Stimulated activated naive CD4-positive, alpha-beta T cell treated with Interleukin-2 at 50 U/mL for 16 hours (primary cell): ENCODE data around the gene CDYL.
"Not testable (repeated sequence)": the region's sequence is repeated elsewhere in the genome, so short reads cannot be mapped to it uniquely, and the experiment has no call there.

Experiments used
- DNase-seq: peaks from one replicate; lab custom pipeline; 2025; lab: John Stamatoyannopoulos, UW

CDYL gene

DNA sequence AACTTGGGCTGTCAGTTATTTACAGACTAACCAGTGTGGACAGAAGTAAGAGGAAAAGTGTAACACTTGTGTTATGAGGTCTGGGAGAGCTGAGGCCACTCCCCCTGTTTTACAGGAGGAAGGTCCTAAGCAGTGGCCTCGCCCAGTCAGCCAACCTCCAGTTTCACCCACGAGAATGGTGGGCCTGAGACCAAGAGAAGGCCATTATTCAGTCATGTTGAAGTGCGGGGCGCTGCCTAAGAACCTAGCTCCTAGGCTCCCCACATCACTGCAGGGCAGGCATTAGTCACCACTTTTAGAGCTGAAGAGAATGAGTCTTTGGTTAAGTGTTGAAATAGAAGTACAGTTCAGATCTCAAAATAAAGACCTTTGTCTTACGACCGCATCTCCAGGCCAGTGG, 27.9 kb downstream of the CDYL start:
- DNase-seq: no peak

DNA sequence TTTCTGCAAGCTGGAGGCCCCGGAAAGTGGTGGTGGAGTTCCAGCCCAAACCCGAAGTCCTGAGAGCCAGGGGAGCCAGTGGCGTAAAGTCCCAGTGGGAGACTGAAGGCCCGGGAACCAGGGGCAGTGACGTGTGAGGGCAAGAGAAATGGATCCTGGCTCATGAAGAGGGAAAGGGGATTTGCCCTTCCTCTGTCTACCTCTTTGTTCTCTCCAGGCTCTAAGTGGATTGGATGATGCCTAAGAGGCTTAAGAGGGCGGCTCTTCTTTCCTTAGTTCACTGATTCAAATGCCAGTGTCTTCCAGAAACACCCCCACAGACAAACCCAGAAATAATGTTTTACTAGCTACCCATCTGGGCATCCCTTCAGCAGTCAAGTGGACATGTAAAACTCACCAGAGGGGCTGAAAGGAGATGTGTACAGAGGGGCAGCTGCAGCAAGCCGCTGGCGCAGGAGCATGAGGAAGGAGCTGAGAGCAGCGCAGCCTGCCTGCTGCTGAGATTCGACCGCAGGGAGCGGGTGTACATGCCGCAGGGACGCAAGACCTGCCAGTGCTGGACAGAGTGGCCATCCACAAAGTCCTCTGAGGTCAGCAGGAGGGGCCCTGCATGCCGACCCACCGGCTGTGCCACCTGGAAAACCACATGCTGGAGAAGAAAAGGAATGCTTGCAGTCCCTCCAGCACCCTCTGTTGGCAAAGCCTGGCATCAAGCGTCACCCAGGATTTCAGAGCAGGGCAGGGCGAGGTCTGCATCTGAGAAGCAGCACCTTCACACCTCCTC, 29.5 kb downstream of the CDYL start:
- no peak for DNase-seq

DNA sequence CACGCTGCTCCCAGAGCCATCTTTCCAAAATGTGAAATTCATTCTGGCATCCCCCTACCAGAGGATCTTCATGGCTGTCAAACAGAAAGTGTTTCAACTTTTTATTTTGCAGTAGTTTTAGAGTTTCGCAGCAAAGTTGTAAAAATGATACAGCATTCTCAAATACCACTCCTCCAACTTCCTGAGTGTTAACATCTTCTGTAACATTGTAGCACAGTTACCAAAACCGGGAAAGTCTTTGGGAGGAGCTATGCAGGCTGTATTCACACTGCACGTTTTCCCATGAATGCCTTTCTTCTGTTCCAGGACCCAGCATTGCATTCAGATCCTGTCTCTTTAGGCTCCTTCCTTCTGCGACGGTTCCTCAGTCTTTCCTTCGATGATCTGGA, 30.1 kb downstream of the CDYL start:
- DNase-seq: no peak

DNA sequence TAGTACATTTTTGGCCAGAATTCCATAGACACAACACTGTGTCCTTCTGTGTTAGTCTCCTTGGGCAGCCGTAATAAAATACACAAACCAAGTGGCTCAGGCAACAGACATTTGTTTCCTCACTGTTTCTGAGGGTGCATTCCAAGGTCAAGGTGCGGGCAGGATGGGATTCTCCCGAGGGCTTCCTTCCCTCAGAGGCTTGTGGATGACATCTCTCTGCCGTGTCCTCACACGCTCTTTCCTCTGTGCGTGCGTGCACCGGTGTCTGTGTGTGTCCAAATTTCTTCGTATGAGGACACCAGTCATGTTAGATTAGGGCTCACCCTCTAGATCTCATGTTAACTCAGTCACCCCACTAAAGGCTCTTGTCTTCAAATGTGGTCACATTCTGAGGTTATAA, 30.6 kb downstream of the CDYL start:
- DNase-seq: no peak

DNA sequence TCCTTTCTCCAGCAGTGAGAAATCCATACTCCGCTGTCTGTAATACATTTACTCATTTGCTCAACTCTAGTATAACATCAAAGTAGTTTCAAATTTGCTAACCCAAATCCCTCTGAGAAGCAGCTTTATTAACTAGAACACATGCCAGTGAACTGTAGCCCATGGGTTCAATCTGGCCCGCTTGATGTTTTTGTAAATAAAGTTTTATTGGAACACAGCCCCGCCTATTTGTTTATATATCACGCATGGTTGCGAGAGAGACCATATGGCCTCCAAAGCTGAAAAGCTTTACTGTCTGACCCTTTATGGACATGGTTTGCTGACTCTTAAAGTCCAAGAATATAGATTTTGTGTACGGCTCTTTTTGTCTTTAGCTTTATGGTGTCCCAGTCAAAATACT, 32.2 kb downstream of the CDYL start:
- DNase-seq: no peak

DNA sequence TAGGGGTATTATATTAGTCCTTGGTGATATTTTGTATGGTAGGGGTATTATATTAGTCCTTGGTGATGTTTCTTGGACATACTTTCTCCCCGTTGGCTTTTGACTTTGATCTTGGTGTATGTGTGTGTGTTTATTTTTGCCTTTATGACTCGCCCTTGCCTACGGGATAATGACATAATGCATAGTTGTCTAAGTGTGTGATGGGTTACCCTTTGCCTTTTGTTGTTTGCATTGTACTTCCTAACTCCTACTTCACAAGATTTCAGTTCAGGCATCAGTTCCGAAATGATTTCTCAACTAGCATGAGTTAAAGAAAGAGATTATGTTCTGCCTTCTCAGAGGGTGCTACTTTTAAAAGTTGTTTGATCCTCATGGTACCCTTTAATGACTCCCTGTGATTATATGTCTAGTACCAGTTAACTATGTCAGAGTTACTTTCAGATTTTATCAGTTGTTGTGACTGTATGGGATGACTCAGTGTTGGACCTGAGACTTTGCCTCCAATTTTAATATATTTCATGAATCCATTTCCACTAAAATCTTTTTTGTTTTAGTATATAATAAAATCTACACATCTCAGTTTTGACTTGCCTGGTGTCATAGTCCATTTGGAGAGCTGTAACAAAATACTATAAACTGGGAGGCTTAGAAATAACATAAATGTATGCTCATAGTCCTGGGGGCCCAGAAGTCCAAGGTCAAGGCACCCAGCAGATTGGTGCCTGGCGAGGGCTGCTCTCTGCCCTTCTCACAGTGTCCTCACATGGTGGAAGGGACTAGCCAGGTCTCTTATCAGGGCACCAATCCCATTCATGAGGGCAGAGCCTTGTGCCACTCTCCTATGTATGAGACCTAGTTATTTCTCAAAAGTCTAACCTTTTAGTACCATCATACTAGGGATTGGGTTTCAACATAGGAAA, 34.1 kb downstream of the CDYL start:
- DNase-seq: no peak

DNA sequence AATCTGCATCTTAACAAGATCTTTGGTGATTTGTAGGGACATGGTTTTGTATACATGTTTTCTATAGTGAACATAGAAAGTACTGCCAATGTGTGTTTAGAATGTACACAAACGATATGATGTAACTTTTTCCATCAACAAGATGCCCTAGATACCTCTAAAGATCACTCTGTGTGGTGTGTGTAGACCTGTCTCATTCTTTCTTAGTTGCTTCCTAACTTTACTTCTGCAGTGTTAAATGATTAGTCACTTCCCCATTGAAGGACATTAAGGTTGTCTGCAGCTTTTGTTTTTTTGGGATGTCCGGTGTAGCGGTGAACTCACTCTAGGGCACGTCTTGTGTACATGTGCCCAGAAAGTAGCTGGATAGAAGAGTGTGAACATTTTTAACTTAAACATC, 35.9 kb downstream of the CDYL start:
- no peak for DNase-seq

DNA sequence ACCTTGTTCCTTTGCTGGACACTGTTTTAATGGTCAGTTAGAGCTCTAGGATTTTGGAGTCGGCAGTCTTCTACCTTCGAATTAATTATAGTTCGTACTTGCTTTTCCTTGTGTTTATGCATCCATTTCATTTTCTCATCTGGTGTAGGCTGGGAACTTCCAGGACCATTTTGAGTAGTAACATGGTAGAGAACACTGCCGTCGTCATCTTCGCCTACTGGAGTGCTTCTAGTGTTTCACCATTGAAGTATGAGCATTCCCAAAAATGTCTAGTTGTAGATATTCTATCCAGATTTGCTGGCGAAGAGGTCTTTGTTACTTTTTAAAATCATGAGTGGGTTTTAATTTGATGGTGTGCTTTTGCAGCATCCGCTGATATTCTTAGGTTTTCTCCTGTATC, 36.9 kb downstream of the CDYL start:
- DNase-seq: no peak

DNA sequence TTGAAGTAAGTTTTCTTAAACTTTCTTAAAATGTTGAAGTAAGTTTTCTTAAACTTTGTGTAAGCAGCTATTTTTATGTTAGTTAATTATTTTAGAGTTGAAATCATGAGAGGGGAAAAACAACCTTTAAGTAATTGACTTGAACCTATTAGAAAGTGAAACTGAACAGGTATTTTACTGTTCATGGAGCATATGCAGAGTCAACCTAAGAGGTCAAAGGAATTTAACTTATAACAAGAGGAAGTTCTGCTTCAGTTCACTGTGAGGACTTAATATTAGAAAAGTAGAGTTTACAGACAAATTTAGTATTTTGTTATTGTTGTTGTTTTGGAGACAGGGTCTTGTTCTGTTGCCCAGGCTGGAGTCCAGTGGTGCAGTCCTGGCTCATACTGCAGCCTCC, 38.0 kb downstream of the CDYL start:
- DNase-seq: no peak

DNA sequence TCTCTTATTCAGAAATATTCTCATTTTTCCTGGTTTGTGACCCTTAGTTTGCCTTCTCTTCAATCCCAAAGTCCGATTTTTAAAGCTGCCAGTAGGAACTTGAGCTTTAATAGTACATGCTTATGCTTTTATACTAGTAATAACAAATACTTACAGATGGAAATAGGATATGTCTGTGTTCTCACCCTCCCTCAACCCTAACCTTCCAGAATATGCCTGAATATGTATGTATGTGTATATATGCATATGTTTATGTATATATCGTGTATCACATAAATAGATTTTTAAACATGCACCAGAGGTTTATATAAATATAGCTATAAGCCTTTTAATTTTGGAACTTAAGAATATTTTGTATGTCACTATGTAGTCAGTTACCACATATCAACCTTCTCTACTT, 38.8 kb downstream of the CDYL start:
- no peak for DNase-seq

DNA sequence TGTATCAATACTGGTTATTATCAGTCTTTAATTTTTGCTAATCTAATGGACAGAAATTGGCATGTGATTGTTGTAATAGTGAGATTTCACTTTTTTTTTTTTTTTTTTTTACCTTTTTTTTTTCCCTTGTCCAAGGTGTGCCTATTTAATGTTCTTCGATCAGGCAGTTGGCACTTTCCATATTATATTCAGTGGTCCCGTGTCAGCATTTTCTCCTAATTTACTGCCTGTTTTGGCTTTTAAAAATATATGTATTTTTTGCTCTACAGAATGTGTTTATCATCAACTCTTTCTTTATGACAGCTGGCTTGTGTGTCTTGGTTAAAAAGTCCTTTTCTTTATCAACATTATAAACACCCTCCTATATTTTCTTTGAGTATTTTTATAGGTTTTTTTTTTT, 39.4 kb downstream of the CDYL start:
- DNase-seq: no peak

DNA sequence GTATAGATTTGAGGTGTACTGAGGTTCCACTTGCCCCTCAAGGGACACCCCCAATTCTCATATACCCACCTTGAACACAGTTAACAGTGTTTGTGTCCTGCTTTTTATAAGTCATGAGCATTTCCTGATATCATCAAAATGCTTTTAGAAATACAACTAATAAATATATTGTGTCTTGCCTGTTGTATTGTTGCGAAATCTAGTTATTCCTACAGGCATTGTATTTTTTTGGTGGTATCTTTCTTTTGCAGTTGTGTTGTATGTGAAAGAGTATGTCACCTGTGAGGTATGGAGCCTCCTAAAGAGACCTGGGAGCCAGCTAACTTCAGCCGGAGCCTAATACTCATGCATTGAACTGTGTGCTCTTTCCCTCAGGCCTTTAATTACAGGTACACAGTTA, 40.7 kb downstream of the CDYL start:
- DNase-seq: no peak

DNA sequence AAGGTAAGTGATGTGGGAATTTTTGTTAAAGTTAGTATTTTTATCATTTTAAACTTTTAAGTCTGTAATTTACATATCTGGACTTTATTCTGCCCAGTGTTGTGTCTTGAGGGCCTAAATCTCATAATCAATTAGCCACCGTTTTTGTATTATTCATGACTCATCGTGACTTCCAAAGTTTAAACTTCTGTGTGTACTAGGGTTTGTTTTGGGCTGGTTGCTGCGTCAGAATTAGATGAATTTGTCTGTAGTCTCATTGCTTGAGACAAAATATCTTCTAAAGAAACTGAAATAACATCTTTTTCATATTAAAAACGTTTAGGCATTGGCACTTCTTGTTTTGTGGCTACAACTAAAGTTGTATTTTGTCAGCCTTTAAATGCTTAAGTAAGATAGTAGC, 41.3 kb downstream of the CDYL start:
- no peak for DNase-seq

DNA sequence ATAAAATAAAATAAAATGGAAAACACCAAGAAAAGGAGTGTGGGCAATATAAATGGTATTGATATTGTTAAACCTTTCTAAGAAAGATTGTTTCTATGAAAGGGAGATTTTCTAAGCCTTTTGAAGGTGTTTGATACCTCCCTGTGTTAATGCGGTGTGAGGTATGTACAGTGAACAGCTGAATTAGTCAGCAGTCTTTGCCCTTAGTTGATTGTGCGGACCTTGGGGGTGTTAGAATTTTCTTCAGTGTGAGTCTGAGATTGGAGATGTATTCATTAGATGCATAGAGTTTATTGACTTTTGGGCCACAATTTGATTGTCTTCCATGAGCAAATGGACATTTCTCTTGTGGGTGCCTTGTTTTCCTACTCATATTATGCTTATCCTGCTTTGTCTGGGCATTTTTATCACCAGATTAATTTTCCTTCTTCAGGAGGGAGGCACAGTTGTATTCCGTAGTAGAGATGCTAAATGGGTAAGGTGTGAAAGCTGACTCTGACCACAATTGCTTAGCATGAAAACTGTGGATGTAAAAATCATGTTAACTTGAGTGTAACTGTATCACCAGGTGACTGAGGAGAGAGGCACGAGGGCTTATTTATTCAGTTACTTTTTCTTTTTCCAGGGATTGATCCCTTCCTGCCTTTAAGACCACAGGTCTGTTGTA, 42.2 kb downstream of the CDYL start:
- no peak for DNase-seq

DNA sequence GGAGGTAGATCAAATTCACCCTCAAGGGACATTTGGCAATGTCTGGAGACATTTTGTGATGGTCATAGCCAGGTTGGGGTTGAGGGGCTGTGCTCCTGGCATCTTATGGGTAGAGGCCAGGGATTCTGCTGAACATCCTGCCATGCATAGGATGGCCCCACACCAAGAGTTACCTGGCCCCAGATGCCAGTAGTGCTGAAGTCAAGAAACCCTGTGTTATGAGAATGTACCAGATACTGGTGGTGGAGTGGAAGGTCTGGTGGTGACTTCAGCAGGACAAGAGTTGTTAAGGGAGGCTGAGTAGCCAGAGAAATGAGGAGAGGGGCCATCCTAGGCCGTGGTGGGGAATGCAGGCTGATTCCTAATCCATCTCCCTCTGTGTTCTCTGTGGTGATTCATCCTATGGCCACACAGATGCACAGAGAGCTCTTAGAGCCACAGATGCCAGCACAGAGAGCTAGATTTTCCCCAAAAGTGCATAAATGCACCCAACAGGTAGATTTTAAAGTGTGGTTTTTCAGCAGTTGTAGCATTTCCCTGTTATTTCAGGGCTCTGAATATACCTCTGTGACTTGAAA, 43.6 kb downstream of the CDYL start:
- DNase-seq: no peak

DNA sequence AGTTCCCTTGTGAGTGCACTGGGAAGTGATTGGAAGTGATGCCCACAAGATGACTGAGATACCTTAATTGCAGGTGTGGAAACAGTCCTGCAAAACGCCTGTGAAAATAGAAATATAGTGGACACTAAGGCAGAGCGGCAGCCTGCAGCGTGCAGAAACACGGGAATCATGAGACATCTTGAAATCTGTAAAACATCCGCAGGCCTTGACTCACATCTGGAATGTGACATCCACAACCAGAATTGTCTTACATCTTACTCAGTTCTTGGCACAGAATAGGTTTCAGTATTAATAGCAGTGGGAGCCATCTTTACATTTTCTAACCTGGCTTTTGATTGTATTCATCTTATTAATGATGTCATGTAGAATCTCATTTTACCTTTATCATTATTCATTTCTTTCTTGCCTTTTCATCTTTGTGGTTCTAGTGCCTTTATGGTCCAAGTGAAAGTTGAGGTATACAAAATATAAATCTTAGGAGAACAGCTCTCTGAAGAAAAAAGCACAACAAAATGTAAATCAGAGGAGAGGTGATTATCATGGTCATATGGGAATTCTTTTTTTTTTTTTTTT, 44.6 kb downstream of the CDYL start:
- no peak for DNase-seq

DNA sequence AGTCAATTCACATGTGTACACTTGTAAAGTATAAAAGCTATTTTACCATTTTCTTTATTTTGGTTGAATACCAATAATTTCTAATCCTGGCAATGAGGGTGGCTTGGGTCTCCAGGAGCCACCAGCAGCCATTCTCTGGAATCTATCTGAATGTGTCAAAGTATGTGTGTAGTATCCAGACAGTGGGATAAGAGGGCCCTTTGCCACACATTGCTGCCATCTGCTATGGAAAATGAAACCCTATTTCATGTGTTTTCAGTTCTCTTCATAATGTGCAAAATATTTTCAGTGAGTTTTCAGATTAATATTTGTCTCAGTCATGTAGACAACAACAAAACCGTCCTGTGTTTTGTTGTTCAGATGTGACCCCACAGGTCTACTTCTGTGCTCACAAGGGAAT, 46.3 kb downstream of the CDYL start:
- no peak for DNase-seq

DNA sequence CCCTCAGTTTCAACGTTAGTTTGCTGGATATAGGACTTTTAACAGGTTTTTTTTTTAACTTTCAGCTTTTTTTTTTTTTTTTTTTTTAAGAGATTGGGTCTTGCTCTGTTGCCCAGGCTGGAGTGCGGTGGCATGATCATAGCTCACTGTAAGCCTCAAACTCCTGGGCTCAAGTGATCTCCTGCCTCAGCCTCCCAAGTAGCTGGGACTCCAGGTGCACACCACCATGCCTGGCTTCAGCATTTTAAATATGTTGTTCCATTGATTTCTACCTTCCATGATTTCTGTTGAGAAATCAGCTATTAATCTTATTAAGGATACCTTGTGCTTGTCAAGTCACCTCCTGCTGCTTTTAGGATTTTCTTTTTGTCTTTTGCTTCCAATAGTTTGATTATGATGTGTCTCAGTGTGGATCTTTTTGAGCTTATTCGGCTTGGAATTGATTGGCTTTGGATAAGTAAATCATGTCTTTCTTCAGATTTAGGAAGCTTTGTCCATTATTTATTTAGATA, 52.0 kb downstream of the CDYL start:
- DNase-seq: no peak

DNA sequence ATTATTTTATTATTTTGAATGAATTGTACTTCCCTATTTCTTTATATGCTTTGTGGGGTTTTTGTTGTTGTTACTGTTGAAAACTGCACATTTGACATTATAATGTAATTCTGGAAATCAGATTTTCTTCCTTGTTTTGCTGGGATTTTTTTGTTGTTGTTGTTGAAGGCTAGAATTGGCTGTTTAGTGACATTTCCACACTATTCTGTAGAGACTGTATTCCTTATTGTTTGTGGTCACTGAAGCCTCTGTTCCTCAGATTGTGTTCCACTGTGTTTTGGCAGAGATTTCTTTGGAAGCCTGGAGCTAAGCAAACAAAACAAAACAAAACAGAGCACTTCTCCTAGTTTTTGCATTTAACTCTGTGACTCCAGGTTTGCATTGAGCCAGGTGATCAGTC, 52.9 kb downstream of the CDYL start:
- no peak for DNase-seq

DNA sequence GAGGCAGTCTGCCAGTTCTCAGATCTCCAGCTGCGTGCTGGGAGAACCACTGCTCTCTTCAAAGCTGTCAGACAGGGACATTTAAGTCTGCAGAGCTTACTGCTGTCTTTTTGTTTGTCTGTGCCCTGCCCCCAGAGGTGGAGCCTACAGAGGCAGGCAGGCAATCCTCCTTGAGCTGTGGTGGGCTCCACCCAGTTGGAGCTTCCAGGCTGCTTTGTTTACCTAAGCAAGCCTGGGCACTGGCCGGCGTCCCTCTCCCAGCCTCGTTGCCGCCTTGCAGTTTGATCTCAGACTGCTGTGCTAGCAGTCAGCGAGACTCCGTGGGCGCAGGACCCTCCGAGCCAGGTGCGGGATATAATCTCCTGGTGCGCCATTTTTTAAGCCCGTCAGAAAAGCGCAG, 59.3 kb downstream of the CDYL start:
- not testable (repeated sequence) for DNase-seq

DNA sequence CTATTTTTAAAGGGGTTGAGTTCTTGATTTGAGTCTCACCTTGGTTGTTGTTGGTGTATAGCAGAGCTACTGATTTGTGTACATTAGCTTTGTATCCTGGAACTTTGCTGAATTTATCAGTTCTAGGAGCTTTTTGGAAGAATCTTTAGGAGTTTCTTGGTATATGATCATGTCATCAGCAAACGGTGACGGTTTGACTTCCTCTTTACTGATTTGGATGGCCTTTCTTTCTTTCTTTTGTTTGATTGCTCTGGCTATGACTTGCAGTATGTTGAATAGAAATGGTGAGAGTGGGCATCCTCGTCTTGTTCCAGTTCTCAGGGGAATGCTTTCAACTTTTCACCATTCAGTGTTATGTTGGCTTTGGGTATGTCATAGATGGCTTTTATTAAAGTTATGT, 64.0 kb downstream of the CDYL start:
- no peak for DNase-seq

DNA sequence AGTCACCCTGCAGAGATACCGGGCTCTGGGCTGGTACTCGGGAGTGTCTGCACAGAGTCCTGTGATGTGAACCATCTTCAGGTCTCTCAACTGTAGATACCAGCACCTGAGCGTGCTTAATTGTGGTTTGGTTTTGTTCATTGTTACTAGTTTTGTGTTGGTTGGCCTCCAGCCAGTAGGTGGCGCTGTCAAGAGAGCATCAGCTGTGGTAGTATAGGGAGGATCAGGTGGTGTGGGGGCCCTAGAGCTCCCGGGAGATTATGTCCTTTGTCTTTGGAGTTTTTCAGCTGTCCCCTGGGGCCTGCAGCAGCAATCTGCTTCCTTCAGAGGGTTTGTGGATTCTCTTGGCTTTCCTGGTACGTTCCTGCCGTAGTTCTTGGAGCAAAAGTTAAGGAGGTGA, 67.9 kb downstream of the CDYL start:
- DNase-seq: no peak
